ENCODE results near the gene MCEMP1.

GRCh38 chr19:7720351-7720750 lies 43.5 kb downstream of the MCEMP1 start:
- TF ChIP-seq, protein P1, sequence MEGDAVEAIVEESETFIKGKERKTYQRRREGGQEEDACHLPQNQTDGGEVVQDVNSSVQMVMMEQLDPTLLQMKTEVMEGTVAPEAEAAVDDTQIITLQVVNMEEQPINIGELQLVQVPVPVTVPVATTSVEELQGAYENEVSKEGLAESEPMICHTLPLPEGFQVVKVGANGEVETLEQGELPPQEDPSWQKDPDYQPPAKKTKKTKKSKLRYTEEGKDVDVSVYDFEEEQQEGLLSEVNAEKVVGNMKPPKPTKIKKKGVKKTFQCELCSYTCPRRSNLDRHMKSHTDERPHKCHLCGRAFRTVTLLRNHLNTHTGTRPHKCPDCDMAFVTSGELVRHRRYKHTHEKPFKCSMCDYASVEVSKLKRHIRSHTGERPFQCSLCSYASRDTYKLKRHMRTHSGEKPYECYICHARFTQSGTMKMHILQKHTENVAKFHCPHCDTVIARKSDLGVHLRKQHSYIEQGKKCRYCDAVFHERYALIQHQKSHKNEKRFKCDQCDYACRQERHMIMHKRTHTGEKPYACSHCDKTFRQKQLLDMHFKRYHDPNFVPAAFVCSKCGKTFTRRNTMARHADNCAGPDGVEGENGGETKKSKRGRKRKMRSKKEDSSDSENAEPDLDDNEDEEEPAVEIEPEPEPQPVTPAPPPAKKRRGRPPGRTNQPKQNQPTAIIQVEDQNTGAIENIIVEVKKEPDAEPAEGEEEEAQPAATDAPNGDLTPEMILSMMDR (IDR thresholded peaks at IDR 0.05; ENCODE audit: poor library complexity, severe bottlenecking) = no peak
- TF ChIP-seq POLR2AphosphoS5 (IDR thresholded peaks at IDR 0.05) (no peak), EZH2 (IDR thresholded peaks at IDR 0.05; ENCODE audit: borderline replicate concordance, insufficient read depth, low read length, poor library complexity, severe bottlenecking) (no peak), EP300 (conservative IDR thresholded peaks at IDR 0.05; ENCODE audit: poor library complexity, severe bottlenecking) (no peak), SMC3 (conservative IDR thresholded peaks at IDR 0.05; ENCODE audit: poor library complexity) (no peak)
- TF ChIP-seq, protein P2, sequence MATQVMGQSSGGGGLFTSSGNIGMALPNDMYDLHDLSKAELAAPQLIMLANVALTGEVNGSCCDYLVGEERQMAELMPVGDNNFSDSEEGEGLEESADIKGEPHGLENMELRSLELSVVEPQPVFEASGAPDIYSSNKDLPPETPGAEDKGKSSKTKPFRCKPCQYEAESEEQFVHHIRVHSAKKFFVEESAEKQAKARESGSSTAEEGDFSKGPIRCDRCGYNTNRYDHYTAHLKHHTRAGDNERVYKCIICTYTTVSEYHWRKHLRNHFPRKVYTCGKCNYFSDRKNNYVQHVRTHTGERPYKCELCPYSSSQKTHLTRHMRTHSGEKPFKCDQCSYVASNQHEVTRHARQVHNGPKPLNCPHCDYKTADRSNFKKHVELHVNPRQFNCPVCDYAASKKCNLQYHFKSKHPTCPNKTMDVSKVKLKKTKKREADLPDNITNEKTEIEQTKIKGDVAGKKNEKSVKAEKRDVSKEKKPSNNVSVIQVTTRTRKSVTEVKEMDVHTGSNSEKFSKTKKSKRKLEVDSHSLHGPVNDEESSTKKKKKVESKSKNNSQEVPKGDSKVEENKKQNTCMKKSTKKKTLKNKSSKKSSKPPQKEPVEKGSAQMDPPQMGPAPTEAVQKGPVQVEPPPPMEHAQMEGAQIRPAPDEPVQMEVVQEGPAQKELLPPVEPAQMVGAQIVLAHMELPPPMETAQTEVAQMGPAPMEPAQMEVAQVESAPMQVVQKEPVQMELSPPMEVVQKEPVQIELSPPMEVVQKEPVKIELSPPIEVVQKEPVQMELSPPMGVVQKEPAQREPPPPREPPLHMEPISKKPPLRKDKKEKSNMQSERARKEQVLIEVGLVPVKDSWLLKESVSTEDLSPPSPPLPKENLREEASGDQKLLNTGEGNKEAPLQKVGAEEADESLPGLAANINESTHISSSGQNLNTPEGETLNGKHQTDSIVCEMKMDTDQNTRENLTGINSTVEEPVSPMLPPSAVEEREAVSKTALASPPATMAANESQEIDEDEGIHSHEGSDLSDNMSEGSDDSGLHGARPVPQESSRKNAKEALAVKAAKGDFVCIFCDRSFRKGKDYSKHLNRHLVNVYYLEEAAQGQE (IDR thresholded peaks at IDR 0.05; ENCODE audit: borderline replicate concordance) = no peak
